Naive thymus-derived CD8-positive, alpha-beta T cell (primary cell): Measurements from ENCODE around the gene RADIL. TPM values are rescaled to one million over a fixed set of nuclear protein-coding genes. Genes with fewer than 3 reads are reported as not detected.
"Not testable (repeated sequence)": the region's sequence is repeated elsewhere in the genome, so short reads cannot be mapped to it uniquely, and the experiment has no call there.

Source experiments
- ATAC-seq, 2 donors: fragments of 150-1000 bp; cut with Tn5 transposase in 1 of 2; sonication (Bioruptor Pico), chemical (Tn5 transposase) in 1 of 2; 1 replicate in 1 of 2; 2 replicates in 1 of 2; pipeline ENCODE4 v1.10.0; 2021; ENCODE audit warnings: mild to moderate bottlenecking in 2 of 2, moderate library complexity in 2 of 2
- POLR2A ChIA-PET: fragments of 350-600 bp; sonication (Branson Sonifier 250); formaldehyde crosslinking; loops from one replicate; lab custom pipeline; 2021; ENCODE audit warnings: antibody characterized with exemption; lab: Charles Lee
- DNase-seq, 10 donors: peaks; one replicate each; pipeline versions ENCODE4 v3.0.0 to v3.0.0-alpha.2; 2020 to 2022
- H3K27ac Mint-ChIP-seq, 10 donors: one replicate each; pipeline ENCODE4 v1.8.0; 2020 to 2022; ENCODE audit warnings: mild to moderate bottlenecking in 10 of 10, mixed read lengths in 10 of 10, moderate library complexity in 4 of 10, inconsistent platforms in 1 of 10
- H3K27me3 Mint-ChIP-seq, 5 donors: one replicate each; pipeline ENCODE4 v1.8.0; 2021 to 2022; ENCODE audit warnings: mixed read lengths in 5 of 5
- H3K36me3 Mint-ChIP-seq, 3 donors: one replicate each; pipeline ENCODE4 v1.8.0; 2020 to 2022; ENCODE audit warnings: mixed read lengths in 3 of 3, mild to moderate bottlenecking in 2 of 3, inconsistent platforms in 1 of 3
- H3K4me1 Mint-ChIP-seq, 4 donors: one replicate each; pipeline ENCODE4 v1.8.0; 2021 to 2022; ENCODE audit warnings: mixed read lengths in 4 of 4
- H3K4me3 Mint-ChIP-seq, 10 donors: one replicate each; pipeline ENCODE4 v1.8.0; 2020 to 2022; ENCODE audit warnings: mild to moderate bottlenecking in 10 of 10, mixed read lengths in 10 of 10, moderate library complexity in 6 of 10, inconsistent platforms in 1 of 10
- H3K9me3 Mint-ChIP-seq, 9 donors: one replicate each; pipeline ENCODE4 v1.8.0; 2020 to 2022; ENCODE audit warnings: mixed read lengths in 9 of 9, mild to moderate bottlenecking in 3 of 9, inconsistent platforms in 1 of 9, moderate library complexity in 1 of 9
- polyA plus RNA-seq, 3 donors: library from polyadenylated mRNA; unstranded; fragments of 300-500 nt; fragmentation: Illumina TruSeq; gene quantifications; one replicate each; pipeline ENCODE4 v1.2.3, GENCODE V29; 2021
- total RNA-seq, 8 experiments: library from RNA in 2 of 8; stranded (reverse) in 2 of 8; gene quantifications; one replicate each; pipeline ENCODE4 v1.2.3 and lab custom pipeline; 2021 to 2026

Gene RADIL
- total and polyA plus RNA-seq, 5 experiments from 2014 or later, result 0.02 to 0.18 (median 0.07) TPM; not detected in 2

DNA sequence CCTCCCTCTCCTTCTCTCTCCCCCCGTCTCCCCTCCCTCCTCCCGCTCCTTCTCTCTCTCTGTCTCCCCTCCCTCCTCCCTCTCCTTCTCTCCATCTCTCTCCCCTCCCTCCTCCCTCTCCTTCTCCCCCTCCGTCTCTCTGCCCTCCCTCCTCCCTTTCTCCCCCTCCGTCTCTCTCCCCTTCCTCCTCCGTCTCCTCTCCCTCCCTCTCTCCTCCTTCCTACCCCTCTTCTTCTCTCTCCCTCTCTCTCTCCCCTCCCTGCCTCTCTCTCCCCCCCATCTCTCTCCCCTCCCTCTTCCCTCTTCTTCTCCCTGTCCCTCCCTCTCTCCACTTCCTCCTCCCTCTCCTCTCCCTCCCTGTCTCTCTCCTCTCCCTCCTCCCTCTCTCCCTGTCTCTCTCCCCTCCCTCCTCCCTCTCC lies 75.9 kb downstream of the RADIL start:
- ATAC-seq (no peak), DNase-seq (no peak)
- no peaks in the 10 kb centered on the region for H3K9me3 Mint-ChIP-seq
- POLR2A ChIA-PET, result no interaction called here
- H3K27ac Mint-ChIP-seq, result peak overlapping the region in 1 of 10 donors; percentile 89
- H3K36me3 Mint-ChIP-seq, result no peaks in the 10 kb centered on the region
- H3K27me3 Mint-ChIP-seq, result peaks cover 0 to 2% (median under 1%) of the 10 kb centered on the region in 5 donors
- H3K4me1 Mint-ChIP-seq, result peaks cover 6 to 19% (median 11%) of the 10 kb centered on the region in 4 donors
- H3K4me3 Mint-ChIP-seq, result peak overlapping the region in 2 of 10 donors; percentile 2 to 54

DNA sequence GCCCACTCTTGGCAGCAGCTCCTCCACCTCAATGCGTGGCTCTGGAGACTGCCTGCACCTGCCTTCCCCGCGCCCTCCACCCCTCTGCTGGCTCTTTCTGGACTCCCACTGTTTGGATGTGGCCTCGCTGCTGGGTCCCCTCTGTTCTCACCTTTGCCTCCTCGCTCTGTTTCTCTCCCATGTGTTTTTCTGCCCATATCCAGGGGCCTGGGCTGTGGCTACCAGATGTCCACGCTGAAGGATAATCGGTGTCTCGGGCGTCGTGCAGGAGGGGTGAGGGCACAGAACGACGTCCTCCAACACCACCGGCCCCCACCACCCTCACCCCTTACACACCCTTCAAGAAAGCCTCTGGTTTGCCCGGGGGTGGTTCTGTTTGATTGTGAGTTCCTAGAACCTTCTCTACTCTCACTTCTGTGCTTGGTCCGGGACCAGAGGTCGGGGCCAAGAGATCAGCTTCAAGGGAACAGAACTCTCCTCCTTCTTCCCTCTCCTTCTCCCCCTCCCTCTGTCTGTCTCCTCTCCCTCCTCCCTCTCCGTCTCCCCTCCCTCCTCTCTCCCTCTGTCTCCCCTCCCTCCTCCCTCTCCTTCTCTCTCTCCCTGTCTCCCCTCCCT lies 76.4 kb downstream of the RADIL start:
- H3K4me3 Mint-ChIP-seq, result peak overlapping the region in 1 of 10 donors; percentile 54
- ATAC-seq (peak in 1 of 2 donors; percentile 18), DNase-seq (no peak)
- no peaks in the 10 kb centered on the region for H3K9me3 Mint-ChIP-seq
- peaks cover 6 to 19% (median 11%) of the 10 kb centered on the region in 4 donors for H3K4me1 Mint-ChIP-seq
- POLR2A ChIA-PET, result no interaction called here
- no peaks in the 10 kb centered on the region for H3K27me3 Mint-ChIP-seq
- H3K36me3 Mint-ChIP-seq, result no peaks in the 10 kb centered on the region
- peak overlapping the region in 4 of 10 donors; percentile 46 to 89 (median 60) for H3K27ac Mint-ChIP-seq

- Mint-ChIP-seq H3K36me3 (no peaks in the 10 kb centered on the region), H3K4me1 (peaks cover 6 to 19% (median 11%) of the 10 kb centered on the region in 4 donors), H3K9me3 (no peaks in the 10 kb centered on the region), H3K27me3 (no peaks in the 10 kb centered on the region), H3K27ac (peak overlapping the region in 1 of 10 donors; percentile 38), H3K4me3 (no peak overlapping the region)
- DNase-seq (no peak), ATAC-seq (no peak)
- POLR2A ChIA-PET, result interaction anchor here (0.6 kb wide), 1 partner anchor 31 kb away, joined by 4 read pairs; the partner anchor contains the start of gene AP5Z1
Observed at GRCh38 chr7:4805984-4806300, 77.6 kb downstream of the RADIL start.

DNA sequence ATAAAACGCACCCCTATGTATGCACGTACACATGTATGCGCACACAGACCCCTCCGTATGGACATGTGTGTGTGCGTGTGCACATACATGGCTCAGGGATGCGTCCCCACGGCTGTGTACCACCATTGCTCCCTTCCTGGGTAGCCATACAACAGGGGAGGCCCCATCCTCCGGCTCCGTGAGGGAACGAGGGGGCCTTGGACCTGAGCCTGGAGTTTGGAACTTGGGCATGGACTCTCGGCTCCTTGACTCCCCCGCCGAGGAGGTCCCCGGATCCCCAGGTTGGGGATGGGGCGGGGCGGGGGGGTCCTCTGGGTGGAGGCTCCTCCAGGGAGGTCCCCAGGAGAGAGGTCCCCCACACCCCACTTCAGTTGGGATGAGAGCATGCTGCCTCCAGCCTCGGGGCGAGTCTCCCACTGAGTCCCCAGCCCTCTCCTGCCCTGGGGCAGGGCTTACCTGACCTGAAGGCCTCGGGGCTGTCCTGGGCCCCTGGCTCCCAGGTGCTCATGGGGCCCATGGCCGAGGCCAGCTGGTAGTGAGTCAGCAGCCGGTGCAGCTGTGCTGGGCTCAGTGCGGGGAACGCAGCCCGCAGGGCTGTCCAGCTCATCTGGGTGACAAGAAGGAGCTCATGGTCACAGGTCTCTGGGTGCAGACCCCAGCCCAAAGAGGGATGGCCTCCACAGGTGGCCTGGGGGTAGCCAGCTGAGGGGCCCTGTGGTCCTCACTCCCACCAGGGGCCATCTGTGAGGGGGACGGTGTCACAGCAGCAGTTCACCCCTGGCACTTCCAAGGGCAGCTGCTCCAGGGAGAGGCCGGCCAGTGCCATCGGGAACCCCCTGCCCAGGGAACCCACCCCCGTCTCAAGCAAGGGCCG lies 78.2 kb downstream of the RADIL start:
- H3K9me3 Mint-ChIP-seq, result no peaks in the 10 kb centered on the region
- POLR2A ChIA-PET, result interaction anchor here (0.6 kb wide), 1 partner anchor 30 kb away, joined by 4 read pairs; the partner anchor contains the start of gene AP5Z1
- H3K36me3 Mint-ChIP-seq, result no peaks in the 10 kb centered on the region
- peaks cover 6 to 19% (median 9%) of the 10 kb centered on the region in 4 donors for H3K4me1 Mint-ChIP-seq
- H3K27me3 Mint-ChIP-seq, result no peaks in the 10 kb centered on the region
- no peak for DNase-seq
- H3K4me3 Mint-ChIP-seq, result no peak overlapping the region
- H3K27ac Mint-ChIP-seq, result no peak overlapping the region
- ATAC-seq, result no peak

DNA sequence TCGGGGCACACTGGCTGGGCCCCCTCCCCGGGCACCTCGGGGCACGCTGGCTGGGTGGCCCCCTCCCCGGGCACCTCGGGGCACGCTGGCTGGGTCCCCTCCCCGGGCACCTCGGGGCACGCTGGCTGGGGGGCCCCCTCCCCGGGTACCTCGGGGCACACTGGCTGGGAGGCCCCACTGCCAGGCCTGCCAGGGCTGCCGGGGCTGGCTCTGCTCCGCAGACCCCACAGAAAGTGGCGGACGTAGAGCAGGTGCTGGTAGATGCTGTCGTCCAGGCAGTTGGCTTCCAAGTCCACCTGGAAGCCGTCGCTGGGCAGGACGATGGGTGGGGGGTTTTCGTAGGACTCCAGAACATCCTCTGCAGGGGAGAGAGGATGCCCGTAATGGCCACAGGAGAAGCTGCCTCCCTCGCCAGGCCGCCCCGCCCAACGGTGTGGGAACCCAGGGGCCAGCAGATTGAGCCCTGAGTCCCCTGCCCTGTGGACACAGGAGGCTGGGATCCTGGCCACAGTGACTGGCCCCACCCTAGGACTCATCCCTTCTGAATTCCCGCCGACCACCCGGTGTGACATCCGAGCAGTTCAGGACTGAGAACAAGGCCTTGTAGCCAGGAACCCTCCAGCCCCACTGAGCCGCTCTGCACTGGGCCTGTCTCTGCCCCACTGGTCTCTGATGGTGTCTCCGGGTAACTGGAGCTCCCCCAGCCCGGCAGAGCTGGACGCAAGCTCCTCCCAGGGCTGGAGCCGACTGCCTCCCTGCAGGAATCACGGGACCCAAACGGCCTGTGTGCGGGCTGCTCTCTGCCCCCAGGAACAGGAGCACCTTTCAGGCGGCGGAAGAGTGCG lies 79.9 kb downstream of the RADIL start:
- Mint-ChIP-seq H3K4me3 (no peak overlapping the region), H3K27me3 (no peaks in the 10 kb centered on the region), H3K9me3 (no peaks in the 10 kb centered on the region), H3K27ac (no peak overlapping the region), H3K4me1 (peaks cover 0 to 8% (median 1%) of the 10 kb centered on the region in 4 donors), H3K36me3 (no peaks in the 10 kb centered on the region)
- POLR2A ChIA-PET, result no interaction called here
- DNase-seq (no peak), ATAC-seq (no peak)

DNA sequence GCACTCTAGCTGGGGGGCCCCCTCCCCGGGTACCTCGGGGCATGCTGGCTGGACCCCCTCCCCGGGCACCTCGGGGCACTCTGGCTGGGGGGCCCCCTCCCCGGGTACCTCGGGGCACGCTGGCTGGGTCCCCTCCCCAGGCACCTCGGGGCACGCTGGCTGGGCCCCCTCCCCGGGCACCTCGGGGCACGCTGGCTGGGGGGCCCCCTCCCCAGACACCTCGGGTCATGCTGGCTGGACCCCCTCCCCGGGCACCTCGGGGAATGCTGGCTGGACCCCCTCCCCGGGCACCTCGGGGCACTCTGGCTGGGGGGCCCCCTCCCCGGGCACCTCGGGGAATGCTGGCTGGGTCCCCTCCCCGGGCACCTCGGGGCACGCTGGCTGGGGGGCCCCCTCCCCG lies 80.9 kb downstream of the RADIL start:
- H3K4me3 Mint-ChIP-seq, H3K9me3 Mint-ChIP-seq, DNase-seq, H3K4me1 Mint-ChIP-seq, ATAC-seq, H3K36me3 Mint-ChIP-seq, H3K27me3 Mint-ChIP-seq, POLR2A ChIA-PET, H3K27ac Mint-ChIP-seq: not testable (repeated sequence)

- POLR2A ChIA-PET, result no interaction called here
- Mint-ChIP-seq H3K27me3 (no peaks in the 10 kb centered on the region), H3K4me1 (no peaks in the 10 kb centered on the region)
Observed at GRCh38 chr7:4801839-4802231, 81.7 kb downstream of the RADIL start.

DNA sequence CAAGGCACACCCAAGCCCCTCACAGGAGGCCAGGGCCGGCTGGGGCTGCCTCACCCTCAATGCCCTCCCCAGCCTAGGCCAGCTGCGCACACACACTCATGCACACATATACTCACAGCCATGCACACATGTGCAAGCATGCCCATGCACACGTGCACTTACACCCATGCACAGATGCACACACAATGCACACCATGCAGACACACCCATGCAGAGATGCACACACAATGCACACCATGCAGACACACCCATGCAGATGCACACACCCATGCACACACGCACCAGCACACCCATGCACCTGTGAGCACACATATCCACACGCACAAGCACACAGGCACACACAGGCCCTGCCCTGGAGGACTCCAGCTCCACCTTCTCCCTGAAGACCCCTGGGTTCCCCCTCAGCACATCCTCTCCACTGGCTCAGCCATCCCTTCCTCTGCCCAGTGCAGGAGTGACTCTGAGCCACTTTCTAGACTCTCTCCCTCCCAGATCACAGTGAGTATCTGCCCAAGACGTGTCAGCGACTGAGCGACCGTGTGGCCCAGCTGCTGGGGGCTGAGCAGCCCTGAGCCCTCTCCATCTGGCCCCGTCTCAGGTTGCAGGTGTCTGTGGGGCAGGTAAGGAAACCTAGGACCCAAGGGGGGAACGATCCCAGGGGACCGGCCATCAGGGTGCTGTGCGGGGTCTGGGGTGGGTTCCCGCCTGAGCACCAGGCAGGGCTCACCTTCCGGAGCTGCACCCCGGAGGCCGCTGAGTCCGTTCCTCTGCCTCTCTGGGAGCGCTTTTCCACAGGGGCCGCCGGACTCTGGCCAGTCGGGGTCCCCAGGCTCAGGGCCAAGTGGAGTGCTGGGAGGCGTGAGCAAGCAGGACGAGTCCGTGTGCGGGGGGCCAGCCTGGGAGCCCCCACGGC lies 82.3 kb downstream of the RADIL start:
- no peaks in the 10 kb centered on the region for H3K36me3 Mint-ChIP-seq
- peak in 1 of 2 donors; percentile 13 for ATAC-seq
- H3K9me3 Mint-ChIP-seq, result no peaks in the 10 kb centered on the region
- H3K27me3 Mint-ChIP-seq, result no peaks in the 10 kb centered on the region
- DNase-seq, result no peak
- H3K4me1 Mint-ChIP-seq, result no peaks in the 10 kb centered on the region
- POLR2A ChIA-PET, result no interaction called here
- no peak overlapping the region for H3K4me3 Mint-ChIP-seq
- peak overlapping the region in 2 of 10 donors; percentile 44 to 50 for H3K27ac Mint-ChIP-seq

More at GRCh38 chr7:4801839-4802231, 81.7 kb downstream of the RADIL start:
- ATAC-seq, result no peak
- Mint-ChIP-seq H3K27ac (no peak overlapping the region), H3K4me3 (no peak overlapping the region), H3K36me3 (no peaks in the 10 kb centered on the region), H3K9me3 (no peaks in the 10 kb centered on the region)
- DNase-seq, result no peak

DNA sequence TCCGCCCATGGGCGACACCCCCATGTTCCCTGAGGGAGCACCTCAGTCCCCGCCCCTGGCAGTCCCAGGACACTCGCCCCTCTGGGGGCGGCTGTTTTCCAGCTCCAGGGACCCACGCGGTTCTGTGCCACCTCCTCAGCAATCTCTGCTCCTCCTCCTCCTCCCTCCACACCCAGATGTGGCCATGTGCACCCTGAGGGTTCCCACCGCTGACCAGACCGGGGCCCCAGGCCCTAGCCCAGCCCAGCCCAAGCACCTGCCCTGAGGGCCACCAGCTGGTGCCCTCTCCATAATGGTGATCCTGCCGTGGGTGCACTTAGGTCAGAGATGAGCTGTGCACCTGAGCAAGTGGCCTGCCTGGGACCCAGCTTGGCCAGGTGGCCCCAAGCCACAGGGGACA lies 83.0 kb downstream of the RADIL start:
- Mint-ChIP-seq H3K4me3 (no peak overlapping the region), H3K27ac (no peak overlapping the region), H3K27me3 (no peaks in the 10 kb centered on the region), H3K9me3 (no peaks in the 10 kb centered on the region), H3K4me1 (no peaks in the 10 kb centered on the region), H3K36me3 (no peaks in the 10 kb centered on the region)
- no peak for DNase-seq
- POLR2A ChIA-PET, result no interaction called here
- ATAC-seq, result peak in 1 of 2 donors; percentile 7

DNA sequence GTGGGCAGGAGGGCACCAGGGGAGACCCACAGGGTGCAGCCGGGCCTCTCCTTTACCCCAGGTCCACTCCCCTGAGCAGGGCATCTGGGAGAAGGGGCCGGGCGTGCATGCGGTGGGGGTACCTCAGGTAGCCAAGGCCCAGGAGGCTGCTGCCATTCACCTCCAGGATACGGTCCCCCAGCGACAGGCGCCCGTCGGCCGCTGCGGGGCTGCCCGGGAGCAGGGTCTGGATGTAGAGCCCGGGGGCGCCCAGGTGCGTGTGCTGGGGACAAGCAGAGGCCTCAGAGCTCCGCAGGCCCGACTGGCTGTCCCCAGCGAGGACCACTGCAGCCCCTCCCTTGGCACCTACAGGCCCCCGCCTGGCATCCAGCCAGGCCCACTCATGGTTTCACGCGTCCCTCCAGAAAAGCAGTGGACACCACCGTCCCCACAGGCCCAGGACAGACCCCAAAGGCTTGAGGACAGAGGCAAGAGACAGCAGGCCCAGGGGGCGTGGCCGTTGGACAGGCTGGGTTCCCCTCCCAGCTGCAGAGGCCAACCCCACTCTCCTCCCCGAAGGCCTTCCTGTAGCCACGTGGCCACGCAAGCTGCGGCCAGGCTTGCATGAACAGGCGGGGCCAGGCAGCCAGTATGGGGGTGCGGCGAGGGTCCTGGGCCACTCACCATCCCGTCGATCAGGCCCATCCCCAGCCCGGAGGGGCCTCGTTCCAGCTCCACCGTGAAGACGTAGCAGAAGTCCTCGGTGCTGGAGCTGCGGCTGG lies 83.8 kb downstream of the RADIL start:
- Mint-ChIP-seq H3K4me3 (no peak overlapping the region), H3K27ac (peak overlapping the region in 1 of 10 donors; percentile 44), H3K36me3 (no peaks in the 10 kb centered on the region), H3K9me3 (no peaks in the 10 kb centered on the region), H3K4me1 (peaks cover 0 to under 1% (median under 1%) of the 10 kb centered on the region in 4 donors), H3K27me3 (no peaks in the 10 kb centered on the region)
- no peak for DNase-seq
- ATAC-seq, result no peak
- POLR2A ChIA-PET, result interaction anchor here (1.1 kb wide), 1 partner anchor 24 kb away, joined by 3 read pairs; the partner anchor contains the start of gene AP5Z1

GRCh38 chr7:4798706-4799235 lies 84.7 kb downstream of the RADIL start:
- ATAC-seq (no peak), DNase-seq (no peak)
- Mint-ChIP-seq H3K36me3 (no peaks in the 10 kb centered on the region), H3K27ac (no peak overlapping the region), H3K4me3 (no peak overlapping the region), H3K27me3 (no peaks in the 10 kb centered on the region), H3K4me1 (peaks cover 2 to 10% (median 7%) of the 10 kb centered on the region in 4 donors), H3K9me3 (no peaks in the 10 kb centered on the region)
- POLR2A ChIA-PET, result interaction anchor here (0.6 to 1.3 kb wide), 3 partner anchors 114 to 389 kb away, joined by 3 to 5 read pairs (median 3); no protein-coding TSS in a partner anchor
